Activated CD8-positive, alpha-beta memory T cell treated with anti-CD3 and anti-CD28 coated beads, Interleukin-2, amount 10 ng/mL, durations not matched to agents 7 days and 5 days (primary cell): Measurements from ENCODE around the gene MSH3. TPM values are rescaled to one million over a fixed set of nuclear protein-coding genes. Genes with fewer than 3 reads are reported as not detected.
A peak's percentile ranks its signal among the peaks of the same experiment; 100 is the strongest.
"Not testable (repeated sequence)": the region's sequence is repeated elsewhere in the genome, so short reads cannot be mapped to it uniquely, and the experiment has no call there.

Source experiments
- ATAC-seq: fragments of 150-1000 bp; cut with Tn5 transposase; one replicate; pipeline ENCODE4 v1.10.0; 2021; ENCODE audit warnings: moderate library complexity
- CTCF ChIA-PET: fragments of 350-600 bp; sonication (Branson Sonifier 250); formaldehyde crosslinking; loops from one replicate; lab custom pipeline; 2021; ENCODE audit warnings: antibody characterized with exemption; lab: Charles Lee
- DNase-seq: peaks from one replicate; pipeline ENCODE4 v3.0.0-alpha.2; 2020
- H3K27ac Mint-ChIP-seq: one replicate; pipeline ENCODE4 v1.8.0; 2021; ENCODE audit warnings: mild to moderate bottlenecking, mixed read lengths
- H3K27me3 Mint-ChIP-seq: one replicate; pipeline ENCODE4 v1.8.0; 2021; ENCODE audit warnings: mixed read lengths
- H3K36me3 Mint-ChIP-seq: one replicate; pipeline ENCODE4 v1.8.0; 2021; ENCODE audit warnings: mild to moderate bottlenecking, mixed read lengths
- H3K4me1 Mint-ChIP-seq: one replicate; pipeline ENCODE4 v1.8.0; 2021; ENCODE audit warnings: mixed read lengths
- H3K4me3 Mint-ChIP-seq: one replicate; pipeline ENCODE4 v1.8.0; 2021; ENCODE audit warnings: mild to moderate bottlenecking, moderate library complexity, mixed read lengths
- H3K9me3 Mint-ChIP-seq: one replicate; pipeline ENCODE4 v1.8.0; 2022; ENCODE audit warnings: low read depth, mixed read lengths
- total RNA-seq, 2 experiments: library from RNA; stranded (reverse); gene quantifications; one replicate each; pipeline ENCODE4 v1.2.3, GENCODE V29; 2021

MSH3 gene
- total RNA-seq, 2 experiments from 2014 or later = 22.3 to 26.3 TPM

DNA sequence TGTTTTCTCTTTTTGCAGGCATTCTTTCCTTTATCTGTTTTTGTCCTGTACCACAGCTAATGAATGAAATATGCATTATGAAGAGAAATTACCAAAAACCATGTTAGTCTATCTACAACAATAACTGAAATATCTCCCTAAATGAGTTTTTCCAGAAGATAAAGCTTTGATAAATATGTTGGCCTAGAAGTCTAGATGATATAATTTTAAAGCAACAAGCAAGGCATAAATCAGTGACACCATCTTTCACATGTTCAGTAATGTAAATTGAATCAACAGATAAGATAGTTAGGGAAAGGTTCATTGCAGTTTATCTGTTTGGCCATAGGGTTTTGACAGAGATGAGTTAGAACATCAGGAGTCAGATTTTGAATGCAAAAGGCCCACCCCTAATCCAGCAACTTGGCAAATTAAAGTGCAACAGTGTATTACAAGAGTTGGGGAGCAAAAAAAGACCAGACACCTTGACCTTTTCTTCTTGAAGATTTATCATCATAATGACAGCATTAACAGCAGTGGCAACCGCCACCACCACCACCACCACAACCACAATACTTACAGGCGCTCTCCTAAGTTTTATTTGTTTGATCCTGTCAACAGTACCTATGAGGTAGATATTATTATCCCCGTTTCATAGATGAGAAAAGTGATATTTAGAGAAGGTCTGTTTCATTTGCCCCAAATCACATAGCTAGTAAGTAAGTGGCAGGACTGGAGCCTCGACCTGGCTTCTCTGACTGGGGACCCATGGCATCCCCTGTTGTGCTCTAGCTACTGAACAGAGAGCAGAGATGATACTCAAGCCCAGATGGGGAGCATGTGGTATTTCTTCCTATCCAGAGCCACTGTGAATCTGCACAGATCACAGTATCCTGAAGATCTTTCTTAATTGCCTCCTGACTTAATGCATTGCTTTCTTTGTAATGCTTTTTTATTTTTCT lies 123.2 kb downstream of the MSH3 start:
- Mint-ChIP-seq H3K27ac (peak overlapping the region; percentile 48), H3K9me3 (no peaks in the 10 kb centered on the region), H3K4me3 (no peak overlapping the region), H3K4me1 (peaks cover 14% of the 10 kb centered on the region), H3K27me3 (no peaks in the 10 kb centered on the region), H3K36me3 (peaks cover 37% of the 10 kb centered on the region)
- DNase-seq (peak; percentile 66), ATAC-seq (peak; percentile 64)
- CTCF ChIA-PET = interaction anchor here (1.2 kb wide), 2 partner anchors 18 to 388 kb away, joined by 3 read pairs; no protein-coding TSS in a partner anchor

GRCh38 chr5:80780024-80780423 lies 125.6 kb downstream of the MSH3 start:
- CTCF ChIA-PET = no interaction called here
- Mint-ChIP-seq H3K27ac (no peak overlapping the region), H3K4me3 (no peak overlapping the region), H3K27me3 (no peaks in the 10 kb centered on the region), H3K4me1 (peaks cover 14% of the 10 kb centered on the region), H3K36me3 (peaks cover 40% of the 10 kb centered on the region), H3K9me3 (no peaks in the 10 kb centered on the region)
- ATAC-seq (no peak), DNase-seq (no peak)

GRCh38 chr5:80780761-80781285 lies 126.4 kb downstream of the MSH3 start:
- H3K27ac Mint-ChIP-seq = no peak overlapping the region

DNA sequence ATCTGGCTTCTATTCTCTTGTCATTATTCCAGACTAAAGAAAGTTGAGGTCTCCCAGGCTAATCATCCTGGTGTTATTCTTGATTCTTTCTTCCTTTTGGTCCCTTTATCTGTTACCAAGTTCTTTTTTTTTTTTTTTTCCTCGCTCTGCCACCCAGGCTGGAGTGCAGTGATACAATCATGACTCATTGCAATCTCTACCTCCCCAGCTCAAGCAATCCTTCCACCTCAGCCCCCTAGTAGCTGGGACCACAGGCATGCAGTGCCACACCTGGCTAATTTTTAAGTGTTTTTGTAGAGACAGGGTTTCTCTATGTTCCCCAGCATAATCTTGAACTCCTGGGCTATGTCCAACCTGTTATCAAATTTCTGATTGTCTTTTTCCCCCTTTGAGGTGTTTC lies 126.9 kb downstream of the MSH3 start:
- Mint-ChIP-seq H3K27ac (no peak overlapping the region), H3K27me3 (no peaks in the 10 kb centered on the region), H3K4me3 (no peak overlapping the region), H3K36me3 (peaks cover 48% of the 10 kb centered on the region), H3K4me1 (peaks cover 14% of the 10 kb centered on the region), H3K9me3 (no peaks in the 10 kb centered on the region)
- ATAC-seq = no peak
- CTCF ChIA-PET = no interaction called here
- DNase-seq = no peak

More at GRCh38 chr5:80780761-80781285, 126.4 kb downstream of the MSH3 start:
- no peak for DNase-seq
- ATAC-seq = no peak
- Mint-ChIP-seq H3K4me1 (peaks cover 14% of the 10 kb centered on the region), H3K36me3 (peaks cover 45% of the 10 kb centered on the region), H3K9me3 (no peaks in the 10 kb centered on the region), H3K27me3 (no peaks in the 10 kb centered on the region), H3K4me3 (no peak overlapping the region)
- CTCF ChIA-PET = no interaction called here

- Mint-ChIP-seq H3K27ac (no peak overlapping the region), H3K9me3 (no peaks in the 10 kb centered on the region), H3K36me3 (peaks cover 44% of the 10 kb centered on the region), H3K27me3 (no peaks in the 10 kb centered on the region), H3K4me3 (no peak overlapping the region), H3K4me1 (peaks cover 6% of the 10 kb centered on the region)
- CTCF ChIA-PET = no interaction called here
- DNase-seq = no peak
- no peak for ATAC-seq
Observed at GRCh38 chr5:80782626-80783025, 128.2 kb downstream of the MSH3 start.

DNA sequence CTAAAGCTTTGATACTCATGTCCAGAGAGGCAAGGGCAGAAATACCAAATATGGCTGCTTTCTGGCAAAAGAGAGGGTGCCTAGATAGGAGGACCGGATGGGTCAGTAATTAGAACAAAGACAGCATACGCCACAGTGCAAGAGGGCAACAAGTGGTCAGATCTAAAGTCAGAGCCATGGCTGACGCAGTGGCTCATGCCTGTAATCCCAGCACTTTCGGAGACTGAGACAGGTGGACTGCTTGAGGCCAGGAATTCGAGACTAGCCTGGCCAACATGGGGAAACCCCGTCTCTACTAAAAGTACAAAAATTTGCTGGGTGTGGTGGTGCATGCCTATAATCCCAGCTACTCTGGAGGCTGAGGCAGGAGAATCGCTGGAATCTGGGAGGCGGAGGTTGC lies 129.3 kb downstream of the MSH3 start:
- DNase-seq, H3K4me1 Mint-ChIP-seq, H3K27me3 Mint-ChIP-seq, H3K27ac Mint-ChIP-seq, H3K9me3 Mint-ChIP-seq, H3K4me3 Mint-ChIP-seq, ATAC-seq: not testable (repeated sequence)
- peaks cover 42% of the 10 kb centered on the region for H3K36me3 Mint-ChIP-seq
- CTCF ChIA-PET = interaction anchor here (0.7 kb wide), 1 partner anchor 177 kb away, joined by 3 read pairs; no protein-coding TSS in a partner anchor

- Mint-ChIP-seq H3K9me3 (no peaks in the 10 kb centered on the region), H3K36me3 (peaks cover 44% of the 10 kb centered on the region), H3K4me3 (no peak overlapping the region), H3K4me1 (peaks cover 2% of the 10 kb centered on the region), H3K27me3 (no peaks in the 10 kb centered on the region), H3K27ac (no peak overlapping the region)
- ATAC-seq (no peak), DNase-seq (no peak)
- CTCF ChIA-PET = no interaction called here
Observed at GRCh38 chr5:80784451-80784850, 130.0 kb downstream of the MSH3 start.

- not testable (repeated sequence) for ATAC-seq
Observed at GRCh38 chr5:80789319-80790016, 135.0 kb downstream of the MSH3 start.

DNA sequence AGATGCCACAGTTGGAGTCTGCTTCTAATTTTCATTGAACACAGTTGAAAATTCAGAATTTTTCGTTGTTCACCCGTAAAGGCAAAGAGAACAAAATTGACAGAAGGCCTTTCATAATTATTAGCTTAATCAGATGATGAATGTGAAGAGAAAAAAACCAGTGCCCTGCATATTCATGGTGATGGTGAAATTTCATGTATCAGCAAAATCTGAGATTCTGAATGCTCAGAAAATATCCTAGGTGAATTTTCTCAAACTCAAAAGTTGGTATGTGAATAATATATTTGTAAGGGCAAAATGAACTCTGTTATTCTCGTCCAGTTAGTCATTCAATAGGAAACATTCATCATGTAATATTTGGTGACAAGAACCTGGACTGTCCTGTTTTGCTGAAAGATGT lies 136.2 kb downstream of the MSH3 start:
- DNase-seq = no peak
- Mint-ChIP-seq H3K4me1 (peaks cover 4% of the 10 kb centered on the region), H3K4me3 (no peak overlapping the region), H3K27me3 (no peaks in the 10 kb centered on the region), H3K27ac (no peak overlapping the region), H3K36me3 (peaks cover 33% of the 10 kb centered on the region), H3K9me3 (no peaks in the 10 kb centered on the region)
- CTCF ChIA-PET = no interaction called here
- no peak for ATAC-seq

More at GRCh38 chr5:80789319-80790016, 135.0 kb downstream of the MSH3 start:
- not testable (repeated sequence) for H3K27me3 Mint-ChIP-seq, H3K4me1 Mint-ChIP-seq, H3K27ac Mint-ChIP-seq, H3K9me3 Mint-ChIP-seq, H3K4me3 Mint-ChIP-seq, DNase-seq
- peaks cover 39% of the 10 kb centered on the region for H3K36me3 Mint-ChIP-seq
- CTCF ChIA-PET = interaction anchor here (0.8 kb wide), 1 partner anchor 10 kb away, joined by 3 read pairs; no protein-coding TSS in a partner anchor

DNA sequence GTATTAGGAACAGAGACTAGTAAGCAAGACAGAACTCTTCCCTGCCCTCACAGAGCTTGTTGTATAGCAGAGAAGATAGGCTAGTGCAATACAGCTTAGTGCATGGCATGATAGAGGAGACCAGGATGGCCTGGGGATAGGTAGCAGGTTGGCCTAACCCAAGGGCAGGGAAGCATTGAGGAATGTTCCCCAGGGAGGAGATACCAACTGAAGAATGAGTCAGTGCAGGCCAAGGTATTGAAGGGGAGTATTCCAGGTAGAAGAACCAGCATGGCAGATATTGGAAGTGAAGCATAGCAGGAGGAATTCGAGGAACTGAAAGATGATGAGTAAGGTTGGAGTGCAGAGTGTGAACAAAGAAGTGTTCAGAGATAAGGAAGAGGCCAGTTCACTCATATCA lies 138.9 kb downstream of the MSH3 start:
- CTCF ChIA-PET = no interaction called here
- Mint-ChIP-seq H3K27ac (no peak overlapping the region), H3K4me3 (no peak overlapping the region), H3K9me3 (no peaks in the 10 kb centered on the region), H3K27me3 (no peaks in the 10 kb centered on the region), H3K36me3 (peaks cover 31% of the 10 kb centered on the region), H3K4me1 (peaks cover 4% of the 10 kb centered on the region)
- ATAC-seq (no peak), DNase-seq (no peak)

DNA sequence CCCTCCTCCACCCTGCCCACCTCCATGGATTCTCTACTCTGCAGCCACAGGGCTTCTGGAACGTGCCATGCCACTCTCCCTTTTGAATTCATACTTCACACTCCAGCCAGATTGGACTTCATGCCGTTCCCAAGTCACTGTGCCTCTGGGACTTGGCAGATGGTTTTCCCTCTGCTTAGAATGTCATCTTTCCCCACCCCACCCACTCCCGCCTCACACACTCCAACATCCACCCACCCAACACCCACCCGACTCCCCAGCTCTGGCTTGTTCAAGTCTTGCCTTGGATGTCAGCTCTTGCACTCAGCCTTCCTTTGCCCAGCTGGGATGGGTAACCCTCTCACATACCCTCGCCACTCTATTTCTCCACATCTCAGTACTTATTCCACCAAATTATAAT lies 142.4 kb downstream of the MSH3 start:
- ATAC-seq (no peak), DNase-seq (no peak)
- Mint-ChIP-seq H3K4me3 (no peak overlapping the region), H3K27me3 (no peaks in the 10 kb centered on the region), H3K9me3 (no peaks in the 10 kb centered on the region), H3K27ac (no peak overlapping the region), H3K4me1 (no peaks in the 10 kb centered on the region), H3K36me3 (peaks cover 27% of the 10 kb centered on the region)
- CTCF ChIA-PET = no interaction called here

DNA sequence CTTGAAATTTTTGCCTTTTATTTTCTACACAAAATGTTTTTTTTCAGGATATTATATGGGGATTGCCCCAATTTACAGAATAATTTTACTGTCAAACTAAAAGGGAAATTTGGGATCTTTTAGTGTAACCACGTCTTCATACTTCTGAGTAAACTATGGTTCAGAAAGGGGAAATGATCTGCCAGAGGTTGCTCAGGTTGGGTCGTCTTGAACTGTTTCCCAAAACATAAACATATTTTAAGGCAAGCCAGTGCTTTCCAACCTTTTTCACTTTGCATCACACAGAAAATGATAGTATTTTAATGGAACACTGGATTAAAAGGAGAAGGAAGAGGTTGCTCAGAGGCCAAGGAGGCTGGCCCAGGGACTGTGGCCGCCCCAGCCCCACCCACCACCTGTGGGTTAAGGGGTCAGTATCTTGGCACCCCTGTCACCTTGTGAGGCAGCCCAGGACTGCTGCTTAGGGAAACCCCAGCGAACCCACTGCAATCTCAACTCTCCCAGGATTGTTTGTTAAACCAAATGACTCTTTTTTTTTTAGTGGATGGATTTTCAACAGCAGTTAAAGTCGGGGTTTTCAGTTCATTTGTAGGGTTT lies 143.1 kb downstream of the MSH3 start:
- H3K27me3 Mint-ChIP-seq = no peaks in the 10 kb centered on the region
- H3K9me3 Mint-ChIP-seq = no peaks in the 10 kb centered on the region
- DNase-seq (no peak), ATAC-seq (no peak)
- H3K4me3 Mint-ChIP-seq = no peak overlapping the region
- no peaks in the 10 kb centered on the region for H3K4me1 Mint-ChIP-seq
- CTCF ChIA-PET = no interaction called here
- H3K36me3 Mint-ChIP-seq = peaks cover 28% of the 10 kb centered on the region
- no peak overlapping the region for H3K27ac Mint-ChIP-seq

DNA sequence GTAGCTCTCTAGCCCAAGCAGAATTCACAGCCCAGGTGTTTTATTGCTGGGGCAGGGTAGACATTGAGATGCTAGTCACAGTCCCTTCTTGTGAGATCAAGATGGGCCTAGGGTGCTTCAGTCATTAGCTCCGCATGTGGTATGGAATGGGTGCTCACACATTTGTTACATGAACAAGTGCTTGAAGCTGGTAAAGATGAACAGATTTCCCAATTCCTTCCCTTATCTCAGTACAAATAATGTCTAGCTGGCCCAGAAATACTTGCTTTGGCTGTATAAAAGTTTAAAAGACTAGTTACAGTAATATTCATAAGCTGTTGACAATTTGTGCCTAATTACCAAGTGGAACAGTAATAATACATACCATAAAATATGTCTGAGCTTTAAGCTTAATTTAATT lies 143.7 kb downstream of the MSH3 start:
- CTCF ChIA-PET = no interaction called here
- Mint-ChIP-seq H3K36me3 (peaks cover 32% of the 10 kb centered on the region), H3K27me3 (no peaks in the 10 kb centered on the region), H3K9me3 (peaks cover 5% of the 10 kb centered on the region), H3K4me1 (no peaks in the 10 kb centered on the region), H3K27ac (no peak overlapping the region), H3K4me3 (no peak overlapping the region)
- ATAC-seq (no peak), DNase-seq (no peak)
